ENCODE results near the gene ZYX. TPM values are rescaled to one million over a fixed set of nuclear protein-coding genes. Genes with fewer than 3 reads are reported as not detected.
A peak's percentile ranks its signal among the peaks of the same experiment; 100 is the strongest.

Gene ZYX
- total RNA-seq, 1 donor from 2014 or later, result 523 TPM

- peaks cover 14% of the 10 kb centered on the region for H3K27me3 Mint-ChIP-seq (ENCODE audit: low read depth, unreplicated experiment)
- Histone ChIP-seq H4K20me1 (ENCODE audit: insufficient read depth, low read length) (no peaks in the 10 kb centered on the region), H3K9me3 (ENCODE audit: insufficient read depth, low read depth, low read length) (no peaks in the 10 kb centered on the region), H3K27me3 (ENCODE audit: insufficient read depth, low read length) (peaks cover 12% of the 10 kb centered on the region), H3K36me3 (ENCODE audit: insufficient read depth, low read length) (no peaks in the 10 kb centered on the region), H3K4me2 (ENCODE audit: low read length) (no peak overlapping the region), H3K4me1 (ENCODE audit: insufficient read depth, low read length) (peaks cover 11% of the 10 kb centered on the region), H3K4me3 (ENCODE audit: insufficient read depth, low read depth, low read length) (no peak overlapping the region), H3K9ac (ENCODE audit: low read length) (no peak overlapping the region), H3K27ac (ENCODE audit: low read depth, low read length) (no peak overlapping the region), H3K79me2 (ENCODE audit: insufficient read depth, low read length) (no peaks in the 10 kb centered on the region), H2AFZ (ENCODE audit: low read depth, low read length) (no peak overlapping the region)
- H3K27ac Mint-ChIP-seq (ENCODE audit: unreplicated experiment), result no peak overlapping the region
- H3K4me3 Mint-ChIP-seq (ENCODE audit: unreplicated experiment), result no peak overlapping the region
- no peak for TF ChIP-seq EZH2 (IDR thresholded peaks at IDR 0.05; ENCODE audit: insufficient read depth, low read length)
- TF ChIP-seq, protein P1, sequence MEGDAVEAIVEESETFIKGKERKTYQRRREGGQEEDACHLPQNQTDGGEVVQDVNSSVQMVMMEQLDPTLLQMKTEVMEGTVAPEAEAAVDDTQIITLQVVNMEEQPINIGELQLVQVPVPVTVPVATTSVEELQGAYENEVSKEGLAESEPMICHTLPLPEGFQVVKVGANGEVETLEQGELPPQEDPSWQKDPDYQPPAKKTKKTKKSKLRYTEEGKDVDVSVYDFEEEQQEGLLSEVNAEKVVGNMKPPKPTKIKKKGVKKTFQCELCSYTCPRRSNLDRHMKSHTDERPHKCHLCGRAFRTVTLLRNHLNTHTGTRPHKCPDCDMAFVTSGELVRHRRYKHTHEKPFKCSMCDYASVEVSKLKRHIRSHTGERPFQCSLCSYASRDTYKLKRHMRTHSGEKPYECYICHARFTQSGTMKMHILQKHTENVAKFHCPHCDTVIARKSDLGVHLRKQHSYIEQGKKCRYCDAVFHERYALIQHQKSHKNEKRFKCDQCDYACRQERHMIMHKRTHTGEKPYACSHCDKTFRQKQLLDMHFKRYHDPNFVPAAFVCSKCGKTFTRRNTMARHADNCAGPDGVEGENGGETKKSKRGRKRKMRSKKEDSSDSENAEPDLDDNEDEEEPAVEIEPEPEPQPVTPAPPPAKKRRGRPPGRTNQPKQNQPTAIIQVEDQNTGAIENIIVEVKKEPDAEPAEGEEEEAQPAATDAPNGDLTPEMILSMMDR (IDR thresholded peaks at IDR 0.05; ENCODE audit: insufficient read depth, low read depth, low read length), result no peak
- H3K36me3 Mint-ChIP-seq (ENCODE audit: low read depth, unreplicated experiment), result peaks cover 4% of the 10 kb centered on the region
- no peak for DNase-seq (ENCODE audit: low read depth)
- no peaks in the 10 kb centered on the region for H3K9me3 Mint-ChIP-seq (ENCODE audit: unreplicated experiment)
- H3K4me1 Mint-ChIP-seq (ENCODE audit: low read depth, unreplicated experiment), result peaks cover 22% of the 10 kb centered on the region
- no peak for FAIRE-seq
Measured at GRCh38 chr7:143406002-143406357, 24.8 kb downstream of the ZYX start.

DNA sequence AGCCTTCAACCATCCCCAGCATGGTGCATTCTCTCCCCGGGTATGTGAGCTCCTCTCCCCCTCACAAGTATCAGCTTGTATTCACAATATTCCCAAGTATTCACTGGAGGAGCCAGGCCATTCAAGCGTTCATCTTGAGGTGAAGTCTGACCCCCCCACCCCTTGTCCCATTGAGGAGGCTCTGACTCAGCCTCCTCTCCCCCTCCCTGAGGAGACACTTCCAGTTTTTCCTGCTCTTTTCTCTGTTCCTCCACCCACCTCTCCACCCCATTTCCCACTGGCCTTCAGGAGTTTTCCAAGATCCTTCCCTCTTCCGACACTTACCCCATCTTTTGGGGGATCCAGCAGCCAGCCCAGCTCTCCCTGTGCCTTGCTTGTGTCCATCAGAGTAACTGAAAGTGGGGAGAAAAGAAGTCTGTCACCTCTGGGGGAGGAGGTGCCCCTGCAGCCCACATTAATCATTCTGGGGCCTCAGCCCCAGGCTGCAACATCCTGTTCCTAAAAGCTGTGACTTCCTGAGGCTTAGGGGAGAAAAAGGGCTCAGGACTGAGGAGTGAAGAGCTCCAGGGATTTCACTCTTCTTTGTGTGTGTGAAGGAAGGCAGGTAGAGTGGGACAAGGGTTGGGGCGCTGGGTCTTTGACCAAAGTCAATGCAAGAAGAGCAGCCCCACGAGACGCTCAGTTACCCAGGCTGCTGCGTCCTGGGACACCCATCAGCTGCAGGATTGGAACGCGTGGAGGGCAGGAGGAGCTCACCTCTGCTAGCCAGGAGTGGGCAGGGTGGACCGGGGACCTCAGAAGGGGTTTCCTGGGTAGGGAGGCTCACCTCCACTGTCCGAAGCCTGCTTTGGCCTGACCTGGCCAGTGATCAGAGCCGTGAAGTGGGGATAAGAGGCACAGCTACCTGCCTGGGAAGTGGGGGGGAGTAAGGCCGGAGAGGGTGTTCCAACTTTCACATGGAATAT is 26.4 kb downstream of the ZYX start:
- FAIRE-seq (no peak), DNase-seq (ENCODE audit: low read depth) (no peak)
- Histone ChIP-seq H3K4me1 (ENCODE audit: insufficient read depth, low read length) (peaks cover 11% of the 10 kb centered on the region), H3K27me3 (ENCODE audit: insufficient read depth, low read length) (peaks cover 5% of the 10 kb centered on the region), H2AFZ (ENCODE audit: low read depth, low read length) (peak overlapping the region; percentile 5), H3K9me3 (ENCODE audit: insufficient read depth, low read depth, low read length) (no peaks in the 10 kb centered on the region), H4K20me1 (ENCODE audit: insufficient read depth, low read length) (no peaks in the 10 kb centered on the region), H3K9ac (ENCODE audit: low read length) (no peak overlapping the region), H3K4me3 (ENCODE audit: insufficient read depth, low read depth, low read length) (no peak overlapping the region), H3K79me2 (ENCODE audit: insufficient read depth, low read length) (no peaks in the 10 kb centered on the region), H3K36me3 (ENCODE audit: insufficient read depth, low read length) (no peaks in the 10 kb centered on the region), H3K4me2 (ENCODE audit: low read length) (peak overlapping the region; percentile 23), H3K27ac (ENCODE audit: low read depth, low read length) (no peak overlapping the region)
- peaks cover 33% of the 10 kb centered on the region for H3K4me1 Mint-ChIP-seq (ENCODE audit: low read depth, unreplicated experiment)
- H3K36me3 Mint-ChIP-seq (ENCODE audit: low read depth, unreplicated experiment), result peaks cover 4% of the 10 kb centered on the region
- peak overlapping the region; percentile 35 for H3K4me3 Mint-ChIP-seq (ENCODE audit: unreplicated experiment)
- no peaks in the 10 kb centered on the region for H3K9me3 Mint-ChIP-seq (ENCODE audit: unreplicated experiment)
- H3K27me3 Mint-ChIP-seq (ENCODE audit: low read depth, unreplicated experiment), result peaks cover 11% of the 10 kb centered on the region
- peak overlapping the region; percentile 55 for H3K27ac Mint-ChIP-seq (ENCODE audit: unreplicated experiment)
- TF ChIP-seq, protein P1 (IDR thresholded peaks at IDR 0.05; ENCODE audit: insufficient read depth, low read depth, low read length), result no peak
- TF ChIP-seq EZH2 (IDR thresholded peaks at IDR 0.05; ENCODE audit: insufficient read depth, low read length), result no peak

GRCh38 chr7:143408252-143408685 is 27.1 kb downstream of the ZYX start:
- no peak overlapping the region for H3K9ac ChIP-seq (ENCODE audit: low read length)
- H3K4me1 ChIP-seq (ENCODE audit: insufficient read depth, low read length), result peaks cover 11% of the 10 kb centered on the region
- peaks cover 5% of the 10 kb centered on the region for H3K27me3 ChIP-seq (ENCODE audit: insufficient read depth, low read length)
- no peaks in the 10 kb centered on the region for H3K9me3 Mint-ChIP-seq (ENCODE audit: unreplicated experiment)
- no peak overlapping the region for H3K27ac Mint-ChIP-seq (ENCODE audit: unreplicated experiment)
- no peak overlapping the region for H2AFZ ChIP-seq (ENCODE audit: low read depth, low read length)
- no peak overlapping the region for H3K4me3 Mint-ChIP-seq (ENCODE audit: unreplicated experiment)
- peaks cover 4% of the 10 kb centered on the region for H3K36me3 Mint-ChIP-seq (ENCODE audit: low read depth, unreplicated experiment)
- H4K20me1 ChIP-seq (ENCODE audit: insufficient read depth, low read length), result no peaks in the 10 kb centered on the region
- DNase-seq (ENCODE audit: low read depth), result no peak
- peaks cover 33% of the 10 kb centered on the region for H3K4me1 Mint-ChIP-seq (ENCODE audit: low read depth, unreplicated experiment)
- no peak for FAIRE-seq
- H3K9me3 ChIP-seq (ENCODE audit: insufficient read depth, low read depth, low read length), result no peaks in the 10 kb centered on the region
- no peaks in the 10 kb centered on the region for H3K36me3 ChIP-seq (ENCODE audit: insufficient read depth, low read length)
- H3K4me3 ChIP-seq (ENCODE audit: insufficient read depth, low read depth, low read length), result no peak overlapping the region
- no peaks in the 10 kb centered on the region for H3K79me2 ChIP-seq (ENCODE audit: insufficient read depth, low read length)
- peaks cover 11% of the 10 kb centered on the region for H3K27me3 Mint-ChIP-seq (ENCODE audit: low read depth, unreplicated experiment)
- peak overlapping the region; percentile 23 for H3K4me2 ChIP-seq (ENCODE audit: low read length)
- H3K27ac ChIP-seq (ENCODE audit: low read depth, low read length), result no peak overlapping the region
- no peak for TF ChIP-seq EZH2 (IDR thresholded peaks at IDR 0.05; ENCODE audit: insufficient read depth, low read length)
- TF ChIP-seq, protein P1 (IDR thresholded peaks at IDR 0.05; ENCODE audit: insufficient read depth, low read depth, low read length), result no peak

All from astrocyte (in vitro differentiated cells and primary cell).